ENCODE results near the gene KLF1.
A peak's percentile ranks its signal among the peaks of the same experiment; 100 is the strongest.

The KLF1 gene

GRCh38 chr19:12882589-12882988, 4.4 kb downstream of the KLF1 start:
- Mint-ChIP-seq H3K27ac (no peak overlapping the region), H3K4me3 (peak overlapping the region; percentile 89), H3K4me1 (peaks cover 24% of the 10 kb centered on the region), H3K36me3 (no peaks in the 10 kb centered on the region), H3K27me3 (no peaks in the 10 kb centered on the region), H3K9me3 (no peaks in the 10 kb centered on the region)

- Mint-ChIP-seq H3K36me3 (no peaks in the 10 kb centered on the region), H3K9me3 (no peaks in the 10 kb centered on the region), H3K27me3 (no peaks in the 10 kb centered on the region), H3K4me3 (peak within 1 kb of the TSS; percentile 89), H3K27ac (peak within 1 kb of the TSS; percentile 83), H3K4me1 (peaks cover 20% of the 10 kb centered on the region)
These were observed 5.7 kb downstream of the KLF1 start, which contains the start of gene DNASE2 for GRCh38 chr19:12881172-12881808. Gene DNASE2, minus strand, starts transcription at chr19:12881449. Its CDS starts 74 bp downstream, at chr19:12881375.

- no peaks in the 10 kb centered on the region for H3K27me3 Mint-ChIP-seq
- no peaks in the 10 kb centered on the region for H3K9me3 Mint-ChIP-seq
- no peaks in the 10 kb centered on the region for H3K36me3 Mint-ChIP-seq
- H3K4me3 Mint-ChIP-seq, result peak overlapping the region; percentile 89
- H3K27ac Mint-ChIP-seq, result peak overlapping the region; percentile 55
- H3K4me1 Mint-ChIP-seq, result peaks cover 20% of the 10 kb centered on the region
These were observed 6.3 kb downstream of the KLF1 start for GRCh38 chr19:12880551-12881171.

GRCh38 chr19:12875086-12875485, 11.9 kb downstream of the KLF1 start:
- Mint-ChIP-seq H3K27me3 (no peaks in the 10 kb centered on the region), H3K4me3 (no peak overlapping the region), H3K27ac (no peak overlapping the region), H3K36me3 (peaks cover 14% of the 10 kb centered on the region), H3K4me1 (peaks cover 5% of the 10 kb centered on the region), H3K9me3 (peaks cover 5% of the 10 kb centered on the region)

- Mint-ChIP-seq H3K4me1 (no peaks in the 10 kb centered on the region), H3K27ac (no peak overlapping the region), H3K36me3 (peaks cover 14% of the 10 kb centered on the region), H3K27me3 (no peaks in the 10 kb centered on the region), H3K4me3 (no peak overlapping the region), H3K9me3 (peaks cover 5% of the 10 kb centered on the region)
These were observed 12.9 kb downstream of the KLF1 start for GRCh38 chr19:12873891-12874745.

GRCh38 chr19:12872941-12873890, 13.8 kb downstream of the KLF1 start:
- H3K9me3 Mint-ChIP-seq, result peaks cover 5% of the 10 kb centered on the region
- peak overlapping the region; percentile 19 for H3K4me3 Mint-ChIP-seq
- H3K36me3 Mint-ChIP-seq, result peaks cover 14% of the 10 kb centered on the region
- H3K27me3 Mint-ChIP-seq, result no peaks in the 10 kb centered on the region
- H3K4me1 Mint-ChIP-seq, result no peaks in the 10 kb centered on the region
- no peak overlapping the region for H3K27ac Mint-ChIP-seq

- no peak overlapping the region for H3K4me3 Mint-ChIP-seq
- peaks cover 5% of the 10 kb centered on the region for H3K9me3 Mint-ChIP-seq
- no peak overlapping the region for H3K27ac Mint-ChIP-seq
- H3K27me3 Mint-ChIP-seq, result no peaks in the 10 kb centered on the region
- peaks cover 14% of the 10 kb centered on the region for H3K36me3 Mint-ChIP-seq
- peaks cover under 1% of the 10 kb centered on the region for H3K4me1 Mint-ChIP-seq
These were observed 14.7 kb downstream of the KLF1 start for GRCh38 chr19:12872255-12872654.

GRCh38 chr19:12871681-12872080, 15.3 kb downstream of the KLF1 start:
- Mint-ChIP-seq H3K27ac (no peak overlapping the region), H3K4me1 (peaks cover 5% of the 10 kb centered on the region), H3K27me3 (no peaks in the 10 kb centered on the region), H3K9me3 (peaks cover 5% of the 10 kb centered on the region), H3K36me3 (peaks cover 14% of the 10 kb centered on the region), H3K4me3 (no peak overlapping the region)

GRCh38 chr19:12868540-12869112, 18.4 kb downstream of the KLF1 start:
- no peak overlapping the region for H3K4me3 Mint-ChIP-seq
- no peak overlapping the region for H3K27ac Mint-ChIP-seq
- peaks cover 9% of the 10 kb centered on the region for H3K36me3 Mint-ChIP-seq
- no peaks in the 10 kb centered on the region for H3K27me3 Mint-ChIP-seq
- H3K4me1 Mint-ChIP-seq, result peaks cover 9% of the 10 kb centered on the region
- peaks cover 5% of the 10 kb centered on the region for H3K9me3 Mint-ChIP-seq

GRCh38 chr19:12867120-12868099, 19.6 kb downstream of the KLF1 start:
- H3K36me3 Mint-ChIP-seq, result peaks cover 7% of the 10 kb centered on the region
- H3K27ac Mint-ChIP-seq, result no peak overlapping the region
- H3K9me3 Mint-ChIP-seq, result peaks cover 5% of the 10 kb centered on the region
- H3K27me3 Mint-ChIP-seq, result no peaks in the 10 kb centered on the region
- H3K4me1 Mint-ChIP-seq, result peaks cover 9% of the 10 kb centered on the region
- peak overlapping the region; percentile 74 for H3K4me3 Mint-ChIP-seq

GRCh38 chr19:12866416-12867119, 20.4 kb downstream of the KLF1 start:
- H3K4me3 Mint-ChIP-seq, result peak overlapping the region; percentile 74
- H3K27ac Mint-ChIP-seq, result no peak overlapping the region
- H3K27me3 Mint-ChIP-seq, result no peaks in the 10 kb centered on the region
- H3K9me3 Mint-ChIP-seq, result no peaks in the 10 kb centered on the region
- peaks cover 9% of the 10 kb centered on the region for H3K4me1 Mint-ChIP-seq
- no peaks in the 10 kb centered on the region for H3K36me3 Mint-ChIP-seq

- H3K4me1 Mint-ChIP-seq, result peaks cover 9% of the 10 kb centered on the region
- H3K9me3 Mint-ChIP-seq, result no peaks in the 10 kb centered on the region
- H3K27me3 Mint-ChIP-seq, result no peaks in the 10 kb centered on the region
- no peak overlapping the region for H3K27ac Mint-ChIP-seq
- peak overlapping the region; percentile 61 for H3K4me3 Mint-ChIP-seq
- no peaks in the 10 kb centered on the region for H3K36me3 Mint-ChIP-seq
These were observed 21.1 kb downstream of the KLF1 start for GRCh38 chr19:12865746-12866415.
